ENCODE data around the gene LYSMD3.

GRCh38 chr5:90563108-90563507 lies 33.7 kb upstream of the LYSMD3 start:
- TF ChIP-seq YY1 (IDR thresholded peaks at IDR 0.05; ENCODE audit: insufficient read depth, insufficient read length) (no peak), SUZ12 (IDR thresholded peaks at IDR 0.05; ENCODE audit: extremely low read depth, insufficient read depth, insufficient read length) (no peak), ZNF274 (IDR thresholded peaks at IDR 0.05; ENCODE audit: low read depth, low read length) (no peak)

Data from NT2/D1 (cell line).